Measurements from ENCODE around the gene SERPIND1.

SERPIND1 gene

DNA sequence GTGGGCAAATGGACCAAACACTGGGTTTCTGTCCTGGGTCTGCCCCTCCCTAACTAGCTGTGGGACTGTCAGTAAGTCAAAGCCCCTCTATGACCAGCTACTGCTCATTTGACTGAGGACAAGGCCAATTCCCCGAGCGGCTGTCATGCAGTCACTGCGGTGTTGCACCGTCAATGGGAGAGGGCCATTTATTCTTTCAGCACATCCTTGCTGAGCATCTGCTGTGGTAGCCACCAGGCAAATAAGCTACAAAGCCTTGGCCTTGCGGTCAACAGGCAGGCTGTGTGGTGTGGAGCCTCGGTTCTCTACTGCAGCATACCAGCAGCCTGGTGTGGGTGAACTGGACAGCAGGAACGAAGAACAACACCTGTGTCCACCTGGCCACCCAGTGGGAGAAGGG is 25.8 kb upstream of the SERPIND1 start:
- H3K4me3 ChIP-seq (ENCODE audit: control insufficient read depth, low read depth, low read length) = no peak overlapping the region
- TF ChIP-seq, protein P1, sequence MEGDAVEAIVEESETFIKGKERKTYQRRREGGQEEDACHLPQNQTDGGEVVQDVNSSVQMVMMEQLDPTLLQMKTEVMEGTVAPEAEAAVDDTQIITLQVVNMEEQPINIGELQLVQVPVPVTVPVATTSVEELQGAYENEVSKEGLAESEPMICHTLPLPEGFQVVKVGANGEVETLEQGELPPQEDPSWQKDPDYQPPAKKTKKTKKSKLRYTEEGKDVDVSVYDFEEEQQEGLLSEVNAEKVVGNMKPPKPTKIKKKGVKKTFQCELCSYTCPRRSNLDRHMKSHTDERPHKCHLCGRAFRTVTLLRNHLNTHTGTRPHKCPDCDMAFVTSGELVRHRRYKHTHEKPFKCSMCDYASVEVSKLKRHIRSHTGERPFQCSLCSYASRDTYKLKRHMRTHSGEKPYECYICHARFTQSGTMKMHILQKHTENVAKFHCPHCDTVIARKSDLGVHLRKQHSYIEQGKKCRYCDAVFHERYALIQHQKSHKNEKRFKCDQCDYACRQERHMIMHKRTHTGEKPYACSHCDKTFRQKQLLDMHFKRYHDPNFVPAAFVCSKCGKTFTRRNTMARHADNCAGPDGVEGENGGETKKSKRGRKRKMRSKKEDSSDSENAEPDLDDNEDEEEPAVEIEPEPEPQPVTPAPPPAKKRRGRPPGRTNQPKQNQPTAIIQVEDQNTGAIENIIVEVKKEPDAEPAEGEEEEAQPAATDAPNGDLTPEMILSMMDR (IDR thresholded peaks at IDR 0.05; ENCODE audit: control insufficient read depth, insufficient read depth, low read depth, low read length, missing control alignments) = no peak
- no peak for DNase-seq (ENCODE audit: low read depth)

DNA sequence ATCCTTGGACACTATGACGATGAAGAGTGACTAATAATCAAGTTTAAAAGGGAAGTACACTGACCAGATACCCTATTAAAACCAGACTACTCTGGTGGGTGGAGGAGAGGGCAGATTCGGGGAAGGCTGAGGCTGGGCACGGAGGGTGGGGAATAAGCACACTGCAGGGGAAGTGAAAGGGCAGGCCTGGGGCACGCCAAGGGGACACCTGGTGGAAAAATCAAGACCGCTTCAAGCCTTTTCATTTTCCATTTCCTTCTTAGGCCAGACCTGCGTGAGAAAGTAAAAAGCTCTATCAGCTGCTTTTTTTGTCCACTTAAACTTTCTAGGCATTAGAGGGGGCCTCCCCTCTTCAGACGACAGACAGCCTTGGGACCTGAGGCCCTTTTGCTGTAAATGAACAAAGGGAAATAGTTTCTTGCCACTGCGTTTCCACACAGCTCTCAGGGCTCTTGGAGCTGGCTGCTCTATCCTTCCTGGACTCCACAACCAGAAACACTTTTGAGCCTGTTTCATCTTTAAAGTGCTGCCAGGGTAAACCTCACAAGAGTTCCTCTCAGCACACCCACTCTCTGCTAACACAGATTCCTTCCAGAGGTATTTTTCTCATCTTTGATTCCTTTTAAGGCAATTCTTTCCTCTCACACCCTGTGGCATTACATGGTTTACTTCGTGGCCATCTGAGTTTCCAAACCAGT is 25.0 kb upstream of the SERPIND1 start:
- TF ChIP-seq, protein P1 (IDR thresholded peaks at IDR 0.05; ENCODE audit: control insufficient read depth, insufficient read depth, low read depth, low read length, missing control alignments) = no peak
- DNase-seq (ENCODE audit: low read depth) = no peak
- no peak overlapping the region for H3K4me3 ChIP-seq (ENCODE audit: control insufficient read depth, low read depth, low read length)

DNA sequence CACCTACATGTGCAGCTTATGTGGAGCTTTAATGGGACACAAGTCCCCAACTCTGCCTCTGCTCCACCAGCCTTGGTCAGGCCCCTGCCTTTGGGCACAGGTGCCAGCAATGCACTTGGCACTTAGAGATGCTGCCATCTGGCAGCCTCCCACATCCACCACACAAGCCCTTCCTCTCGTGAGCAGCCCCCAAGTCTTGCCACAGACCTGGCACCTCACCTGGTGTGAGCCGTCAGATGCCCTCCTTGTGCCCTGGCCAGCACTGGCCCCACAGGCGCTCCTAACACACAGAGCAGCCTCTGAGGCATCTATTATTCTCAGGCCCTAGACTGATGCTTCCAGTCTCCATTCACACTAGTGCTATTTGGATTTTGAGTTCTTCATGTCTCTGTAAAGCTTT is 24.5 kb upstream of the SERPIND1 start:
- no peak for DNase-seq (ENCODE audit: low read depth)
- H3K4me3 ChIP-seq (ENCODE audit: control insufficient read depth, low read depth, low read length) = no peak overlapping the region
- TF ChIP-seq, protein P1 (IDR thresholded peaks at IDR 0.05; ENCODE audit: control insufficient read depth, insufficient read depth, low read depth, low read length, missing control alignments) = no peak

DNA sequence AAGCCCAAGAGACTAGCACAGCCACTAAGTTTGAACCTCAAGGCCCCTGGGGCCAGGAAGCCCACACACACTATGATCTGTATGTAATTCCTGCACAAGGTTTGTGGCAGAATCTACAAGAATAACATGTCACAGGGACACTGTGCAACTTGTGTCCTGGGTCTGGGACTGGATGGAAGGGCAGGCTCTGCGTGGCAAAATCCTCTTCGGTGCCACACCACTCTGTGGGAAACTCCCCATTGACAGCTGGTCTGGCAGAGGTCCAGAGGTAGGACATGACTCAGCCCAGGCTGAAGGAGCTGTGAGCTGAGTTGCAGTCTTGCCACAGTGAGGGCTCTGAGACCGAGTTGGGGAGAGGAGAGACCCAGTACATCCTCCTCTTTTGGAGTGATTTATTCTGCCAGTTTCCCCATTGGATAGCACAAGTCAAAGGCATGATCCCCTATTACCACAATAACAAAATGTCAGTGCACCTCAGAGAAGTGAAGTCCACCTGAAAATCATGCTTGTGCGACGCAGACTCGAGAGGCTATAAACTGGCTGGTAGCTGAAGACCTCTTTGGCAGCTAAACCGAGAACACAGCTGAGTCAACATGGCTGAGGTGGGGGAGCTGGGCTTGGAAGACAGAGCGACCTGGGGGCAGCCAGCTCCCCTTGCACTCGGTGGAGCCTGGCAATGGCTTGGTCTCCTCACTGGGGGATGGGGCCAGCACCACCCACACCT is 23.3 kb upstream of the SERPIND1 start:
- TF ChIP-seq, protein P1 (IDR thresholded peaks at IDR 0.05; ENCODE audit: control insufficient read depth, insufficient read depth, low read depth, low read length, missing control alignments) = no peak
- DNase-seq (ENCODE audit: low read depth) = peak; percentile 67
- no peak overlapping the region for H3K4me3 ChIP-seq (ENCODE audit: control insufficient read depth, low read depth, low read length)

DNA sequence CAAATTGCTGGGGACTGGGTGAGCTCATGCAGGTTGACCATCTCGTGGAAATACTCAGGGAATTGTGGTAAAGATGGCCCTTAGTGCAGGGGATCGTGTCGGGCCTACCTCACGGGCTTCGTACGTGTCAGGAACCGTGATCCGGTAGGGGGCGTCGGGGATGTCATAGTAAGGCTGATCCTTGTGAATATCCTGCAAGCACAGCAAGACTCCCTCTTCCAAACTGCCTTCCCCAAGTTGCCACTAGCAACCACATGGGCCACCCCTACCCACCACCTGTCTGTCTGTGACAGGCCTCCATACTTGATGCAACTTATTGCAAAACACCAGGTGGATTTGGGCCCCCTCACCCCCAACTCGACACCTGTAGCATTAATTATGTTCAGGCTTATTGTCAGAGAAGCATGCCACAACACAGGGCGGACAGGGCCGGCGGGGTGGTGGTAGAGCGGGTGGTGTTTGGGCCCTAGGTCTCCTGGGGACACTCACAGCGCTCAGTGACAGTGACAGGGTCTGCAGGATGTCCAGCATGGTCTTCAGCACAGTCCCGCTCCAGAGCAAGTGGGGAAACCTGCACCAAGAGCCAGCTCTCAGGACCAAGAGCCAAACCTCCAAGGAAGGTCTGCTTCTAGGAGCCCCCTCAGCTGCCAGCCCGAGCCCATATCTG is 22.6 kb upstream of the SERPIND1 start:
- DNase-seq (ENCODE audit: low read depth) = no peak
- H3K4me3 ChIP-seq (ENCODE audit: control insufficient read depth, low read depth, low read length) = no peak overlapping the region
- TF ChIP-seq, protein P1 (IDR thresholded peaks at IDR 0.05; ENCODE audit: control insufficient read depth, insufficient read depth, low read depth, low read length, missing control alignments) = no peak

DNA sequence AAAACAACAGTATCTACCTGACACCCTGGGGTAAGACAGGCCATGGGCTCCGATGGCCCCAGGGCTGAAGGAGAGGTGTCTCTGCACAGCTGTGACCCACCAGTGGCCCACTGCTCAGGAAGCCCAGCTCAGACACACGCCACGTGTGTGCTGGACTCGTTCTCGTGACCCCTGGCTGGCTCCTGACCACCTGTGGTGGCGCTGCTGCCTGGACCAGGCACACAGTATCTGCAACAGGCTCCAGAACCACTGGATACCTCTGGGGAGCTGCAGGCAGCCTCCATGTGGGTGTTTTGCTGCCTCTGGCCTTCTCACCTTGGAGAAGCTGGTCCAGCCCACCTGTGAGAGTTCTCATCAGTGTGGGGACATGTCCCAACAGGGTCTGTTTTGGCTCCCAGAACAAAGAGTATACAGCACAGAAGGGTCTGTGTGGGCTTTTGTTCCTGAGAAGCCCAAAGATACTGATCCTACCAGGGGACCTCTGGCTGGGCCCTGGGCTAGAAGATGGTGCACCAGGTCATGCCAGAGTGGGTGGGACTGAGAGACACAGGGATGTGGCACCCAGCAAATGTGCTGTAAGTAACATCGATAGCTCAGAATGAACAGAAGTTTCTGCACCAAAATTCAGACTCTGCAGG is 21.7 kb upstream of the SERPIND1 start:
- TF ChIP-seq, protein P1 (IDR thresholded peaks at IDR 0.05; ENCODE audit: control insufficient read depth, insufficient read depth, low read depth, low read length, missing control alignments) = no peak

More for the DNA sequence above, 21.7 kb upstream of the SERPIND1 start:
- DNase-seq (ENCODE audit: low read depth) = no peak
- no peak overlapping the region for H3K4me3 ChIP-seq (ENCODE audit: control insufficient read depth, low read depth, low read length)
